ENCODE results near the gene CEACAM18.
"Not testable (repeated sequence)": the region's sequence is repeated elsewhere in the genome, so short reads cannot be mapped to it uniquely, and the experiment has no call there.

Gene CEACAM18

DNA sequence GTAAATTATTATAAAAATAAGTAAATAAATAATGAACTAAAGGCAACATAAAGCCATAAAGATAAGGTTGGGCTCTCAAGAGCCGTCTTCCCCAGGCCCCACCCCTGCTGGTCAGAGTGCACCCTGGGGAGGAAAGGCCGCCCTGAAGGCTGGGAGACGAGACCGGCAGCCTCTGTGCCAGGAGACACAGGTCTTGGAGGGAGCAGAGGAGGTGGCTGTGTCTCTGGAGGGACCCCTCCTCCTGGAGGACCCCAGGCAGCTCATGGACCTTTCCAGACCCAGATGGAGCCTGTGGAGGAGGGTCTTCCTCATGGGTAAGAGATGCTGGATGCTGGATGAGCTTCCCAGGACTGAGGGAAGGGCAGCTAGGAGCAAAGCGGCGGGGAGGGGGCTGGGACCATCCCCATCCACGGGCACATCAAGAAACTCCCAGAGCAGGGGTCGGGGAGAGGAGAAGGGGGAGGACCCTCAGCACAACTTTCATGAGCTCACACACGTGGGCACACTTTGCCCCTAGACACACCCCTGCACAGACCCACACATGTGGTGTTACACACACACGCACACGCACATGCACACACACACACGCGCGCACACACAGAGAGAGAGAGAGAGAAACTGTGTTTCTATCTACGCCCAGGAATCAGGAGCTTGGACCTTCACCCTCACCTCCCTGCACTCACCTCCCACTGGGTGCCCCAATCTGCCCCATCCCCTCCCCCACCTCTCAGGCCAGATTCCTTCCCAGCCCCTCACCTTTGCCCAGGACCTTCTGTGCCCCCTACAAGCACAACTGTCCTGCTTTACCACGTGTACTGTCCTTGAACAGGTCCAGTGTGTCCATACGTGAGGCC is at the start of gene CEACAM18:
Gene CEACAM18, plus strand, starts transcription at position 159 of the 854 bp plus-strand sequence.
- no peak for DNase-seq

DNA sequence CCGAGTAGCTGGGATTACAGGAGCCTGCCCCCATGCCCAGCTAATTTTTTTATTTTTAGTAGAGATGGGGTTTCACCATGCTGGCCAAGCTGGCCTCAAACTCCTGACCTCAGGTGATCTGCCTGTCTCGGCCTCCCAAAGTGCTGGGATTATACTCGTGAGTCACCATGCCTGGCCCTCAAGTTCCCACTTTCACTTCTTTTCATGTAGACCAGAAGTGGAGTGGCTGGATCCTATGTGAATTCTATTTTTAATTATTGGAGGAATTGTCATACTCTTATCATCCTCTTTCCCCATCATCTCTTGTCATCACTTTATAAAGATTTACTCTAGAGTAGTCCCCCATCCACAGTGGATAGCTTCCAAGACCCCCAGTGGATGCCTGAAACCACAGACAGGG is 48.1 kb upstream of the CEACAM18 start:
- DNase-seq: no peak

DNA sequence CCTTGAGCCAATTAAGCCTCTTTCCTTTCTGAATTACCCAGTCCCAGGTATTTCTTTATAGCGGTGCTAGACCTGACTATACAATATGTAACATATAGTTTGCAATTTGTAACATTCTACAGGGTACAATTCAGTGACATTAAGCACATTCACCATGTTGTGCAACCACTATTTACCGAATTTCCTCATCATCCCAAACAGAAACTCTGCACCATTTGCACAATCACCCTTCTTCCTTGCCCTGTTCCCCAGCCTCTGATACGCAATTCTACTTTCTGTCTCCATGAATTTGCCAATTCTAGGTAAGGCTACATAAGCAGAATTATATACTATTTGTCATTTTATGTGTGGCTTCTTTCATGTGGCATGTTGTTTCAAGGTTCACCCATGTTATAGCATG is 47.2 kb upstream of the CEACAM18 start:
- no peak for DNase-seq

DNA sequence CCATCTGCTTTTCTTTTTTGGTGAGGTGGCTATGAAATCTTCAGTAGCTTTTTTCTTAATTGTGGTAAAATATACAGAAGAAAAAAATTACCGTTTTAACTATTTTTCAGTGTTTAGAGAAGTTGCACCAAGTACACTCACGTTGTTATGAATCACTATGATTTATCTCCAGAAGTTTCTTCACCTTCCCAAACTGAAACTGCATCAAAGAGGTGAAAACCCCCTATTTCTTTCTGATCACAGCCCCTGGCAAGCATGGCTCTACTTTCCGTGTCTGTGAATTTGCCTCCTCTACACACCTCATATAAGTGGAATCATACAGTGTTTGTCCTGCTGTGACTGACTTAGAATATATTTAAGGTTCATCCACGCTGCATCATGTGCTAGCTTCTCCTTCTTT is 45.3 kb upstream of the CEACAM18 start:
- DNase-seq: no peak

DNA sequence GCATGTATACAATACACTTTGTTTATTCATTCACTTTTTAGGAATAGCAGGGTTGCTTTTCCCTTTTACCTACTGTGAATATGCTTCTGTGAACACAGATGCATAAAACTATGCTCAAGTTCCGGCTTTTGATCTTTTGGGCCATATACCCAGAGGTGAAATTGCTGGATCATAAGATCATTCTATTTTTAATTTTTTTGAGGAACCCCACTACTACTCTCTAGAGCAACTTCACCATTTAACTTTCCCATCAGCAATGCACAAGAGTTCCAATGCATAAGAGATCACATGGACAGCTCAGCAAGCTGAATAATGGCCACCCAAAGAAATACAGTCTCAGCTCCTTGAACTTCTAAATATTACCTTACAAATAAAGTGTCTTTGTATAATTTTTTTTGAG is 43.9 kb upstream of the CEACAM18 start:
- no peak for DNase-seq

DNA sequence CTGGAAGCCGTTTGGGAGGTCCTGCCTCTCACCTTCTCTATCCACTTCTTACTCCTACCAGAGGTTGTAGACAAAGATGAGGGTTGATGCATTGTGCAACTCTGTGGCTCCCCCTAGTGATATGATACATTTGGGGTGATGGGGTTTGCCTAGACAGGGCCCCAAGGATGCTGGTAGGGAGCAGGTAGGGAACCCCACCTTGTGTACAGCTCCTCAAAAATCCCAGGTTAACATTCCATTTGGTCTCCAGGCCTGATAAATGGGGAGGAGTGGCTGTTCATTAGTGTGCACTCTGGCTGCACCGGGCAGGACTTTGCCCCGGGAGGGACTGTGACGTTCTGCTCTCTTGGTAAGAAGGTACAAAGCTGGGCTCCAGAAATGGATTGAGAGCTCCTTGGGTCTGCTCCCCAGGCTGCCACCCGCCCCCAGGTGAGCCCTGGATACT is 39.3 kb upstream of the CEACAM18 start:
- no peak for DNase-seq

DNA sequence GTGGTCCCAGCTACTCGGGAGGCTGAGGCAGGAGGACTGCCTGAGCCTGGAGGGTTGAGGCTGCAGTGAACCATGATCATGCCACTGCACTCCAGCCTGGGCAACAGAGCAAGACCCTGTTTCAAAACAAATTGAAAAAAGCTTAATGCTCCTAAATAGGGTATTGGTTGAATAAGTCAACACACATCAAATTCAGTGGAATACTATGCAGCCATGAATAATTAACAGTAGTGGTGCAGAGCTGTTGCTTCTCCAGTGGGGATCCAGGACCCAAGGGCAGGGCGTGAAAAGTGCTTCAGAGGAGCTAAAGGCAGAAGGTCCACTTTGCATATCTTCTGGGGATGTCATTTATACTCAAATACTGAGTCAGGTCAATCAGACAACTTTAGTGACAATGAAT is 38.3 kb upstream of the CEACAM18 start:
- DNase-seq: no peak

DNA sequence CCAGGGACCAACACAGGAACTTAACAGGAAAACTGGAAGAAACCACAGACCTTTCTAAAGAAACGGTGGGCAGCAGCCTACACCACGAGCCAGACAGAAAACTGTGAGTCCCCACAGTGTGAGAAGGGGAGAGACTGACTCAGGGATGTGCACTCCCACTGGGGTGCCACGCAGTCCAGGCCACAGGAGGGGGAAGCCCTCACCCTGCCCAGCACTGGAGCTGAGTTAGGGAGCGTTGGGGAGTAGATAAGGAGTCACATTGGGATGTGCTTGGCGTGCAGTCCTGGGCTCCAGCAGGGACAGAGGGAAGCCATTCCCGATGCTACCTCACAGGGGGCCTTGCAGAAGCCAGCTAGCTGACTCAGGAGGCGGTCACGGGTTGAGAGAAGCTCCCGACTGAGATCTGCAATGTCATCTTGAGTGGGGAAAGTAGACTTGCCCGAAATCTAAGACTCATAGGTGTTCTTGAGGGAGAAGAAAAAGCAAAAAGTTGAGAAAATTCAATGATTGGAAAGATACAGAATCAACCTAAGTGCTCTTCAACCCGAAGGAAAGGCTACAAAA is 37.4 kb upstream of the CEACAM18 start:
- DNase-seq: no peak

DNA sequence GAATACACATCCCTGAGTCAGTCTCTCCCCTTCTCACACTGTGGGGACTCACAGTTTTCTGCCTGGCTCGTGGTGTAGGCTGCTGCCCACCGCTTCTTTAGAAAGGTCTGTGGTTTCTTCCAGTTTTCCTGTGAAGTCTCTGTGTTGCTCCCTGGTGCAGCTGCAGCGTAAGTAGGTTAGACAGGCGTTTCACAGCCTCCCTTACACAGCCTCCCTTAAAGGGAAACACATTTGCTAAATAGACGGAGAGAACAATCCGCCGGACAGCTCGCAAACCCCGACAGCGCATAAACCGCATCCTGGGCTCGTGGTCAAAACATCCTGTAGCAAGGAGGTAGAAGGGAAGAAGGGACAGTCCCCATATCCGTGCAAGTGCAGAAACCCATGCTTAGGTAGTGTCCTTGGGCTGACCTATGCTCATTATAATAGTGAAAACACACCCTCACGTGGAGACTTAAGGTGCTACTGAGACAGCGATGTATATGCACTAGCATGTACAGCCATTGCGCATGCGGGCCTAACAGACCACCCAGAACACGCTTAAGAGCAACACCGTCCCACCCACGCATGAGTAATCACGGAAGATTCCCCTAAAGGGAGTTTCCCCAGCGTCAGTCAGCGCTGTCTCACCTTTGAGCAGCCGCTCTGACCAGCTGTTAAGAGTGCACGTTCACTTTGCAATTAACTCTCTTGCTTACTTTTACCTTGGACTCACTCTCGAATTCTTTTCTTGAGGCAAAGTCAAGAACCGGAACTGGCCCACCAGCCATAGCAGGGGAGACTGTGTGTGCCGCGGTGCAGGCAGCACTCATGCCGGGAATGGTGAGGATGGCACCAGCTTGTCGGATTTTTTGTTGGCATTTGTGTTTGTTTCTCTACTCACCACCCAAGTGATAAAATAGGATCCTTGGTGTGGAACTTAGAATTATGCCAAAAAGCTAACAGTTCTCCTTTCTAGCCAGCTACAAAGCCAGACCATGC is 36.6 kb upstream of the CEACAM18 start:
- no peak for DNase-seq

DNA sequence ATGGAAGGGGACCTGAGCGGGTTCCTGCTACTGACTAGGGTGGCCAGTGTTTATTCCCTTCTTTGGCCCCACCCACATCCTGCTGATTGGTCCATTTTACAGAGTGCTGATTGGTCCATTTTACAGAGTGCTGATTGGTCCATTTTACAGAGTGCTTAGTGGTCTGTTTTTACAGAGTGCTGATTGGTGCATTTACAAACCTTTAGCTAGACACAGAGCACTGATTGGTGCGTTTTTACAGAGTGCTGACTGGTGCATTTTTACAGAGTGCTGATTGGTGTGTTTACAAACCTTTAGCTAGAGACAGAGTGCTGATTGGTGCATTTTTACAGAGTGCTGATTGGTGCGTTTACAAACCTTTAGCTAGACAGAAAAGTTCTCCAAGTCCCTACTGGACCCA is 30.8 kb upstream of the CEACAM18 start:
- not testable (repeated sequence) for DNase-seq

DNA sequence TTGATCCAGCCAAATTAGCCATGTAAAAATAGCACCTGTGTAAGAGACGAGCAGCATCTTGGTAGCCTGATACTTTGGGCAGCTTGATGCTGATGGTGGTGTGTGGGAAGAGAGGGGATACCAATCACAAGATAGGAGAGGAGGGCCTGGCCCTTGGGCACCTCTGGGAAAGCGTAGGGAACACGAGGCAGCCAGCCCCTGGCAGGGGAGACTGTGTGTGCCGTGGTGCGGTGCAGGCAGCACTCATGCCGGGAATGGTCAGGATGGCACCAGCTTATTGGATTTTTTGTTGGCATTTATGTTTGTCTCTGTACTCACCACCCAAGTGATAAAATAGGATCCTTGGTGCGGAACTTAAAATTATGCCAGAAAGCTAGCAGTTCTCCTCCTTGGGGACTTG is 30.3 kb upstream of the CEACAM18 start:
- DNase-seq: no peak

DNA sequence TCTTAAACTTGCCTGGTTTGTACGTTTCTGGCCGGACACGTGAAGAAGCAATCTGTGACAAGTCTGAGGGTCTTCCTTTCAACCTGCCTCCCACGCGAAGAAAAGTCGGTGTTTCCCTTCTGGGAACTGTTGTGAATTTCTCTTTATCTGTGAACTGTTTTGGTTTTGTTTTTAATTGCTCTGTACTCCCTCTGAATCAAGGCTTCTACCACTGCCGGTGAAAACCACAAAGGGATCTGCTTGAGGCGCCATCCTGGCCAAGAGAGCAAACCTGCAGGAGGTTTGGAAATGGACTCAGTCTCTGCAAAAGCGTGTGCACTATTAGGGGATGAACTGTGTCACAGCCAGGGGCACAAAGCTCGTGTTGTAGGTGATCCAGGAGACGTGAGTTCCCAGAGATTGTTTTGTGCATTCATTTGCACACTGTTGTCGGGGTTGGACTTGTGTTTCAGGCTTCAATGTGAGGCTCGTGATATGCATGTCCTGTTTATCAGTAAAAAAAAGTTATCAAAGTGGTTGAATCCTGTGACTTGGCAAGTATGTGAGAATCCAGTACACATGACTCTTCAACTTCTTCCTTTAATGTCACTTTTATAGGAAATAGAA is 29.8 kb upstream of the CEACAM18 start:
- DNase-seq: no peak

DNA sequence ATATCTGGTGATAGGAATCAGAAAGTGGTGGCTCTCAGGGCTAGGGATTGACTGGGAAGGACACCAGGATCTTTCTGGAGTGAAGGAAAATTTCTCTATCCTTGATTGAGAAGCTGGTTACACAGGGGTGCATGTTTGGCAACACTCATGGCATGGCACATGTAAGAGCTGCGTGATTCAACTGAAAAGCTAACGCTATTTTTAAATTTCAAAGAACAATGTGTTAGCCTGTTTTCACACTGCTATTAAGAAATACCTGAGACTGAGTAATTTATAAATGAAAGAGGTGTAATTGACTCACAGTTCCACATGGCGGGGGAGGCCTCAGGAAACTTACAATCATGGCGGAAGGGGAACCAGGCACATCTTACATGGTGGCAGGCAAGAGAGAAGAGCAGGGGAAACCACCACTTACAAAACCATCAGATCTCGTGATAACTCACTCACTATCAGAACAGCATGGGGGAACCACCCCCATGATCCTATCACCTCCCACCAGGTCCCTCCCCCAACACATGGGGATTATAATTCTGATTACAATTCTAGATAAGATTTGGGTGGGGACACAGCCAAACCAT is 27.5 kb upstream of the CEACAM18 start:
- DNase-seq: no peak

DNA sequence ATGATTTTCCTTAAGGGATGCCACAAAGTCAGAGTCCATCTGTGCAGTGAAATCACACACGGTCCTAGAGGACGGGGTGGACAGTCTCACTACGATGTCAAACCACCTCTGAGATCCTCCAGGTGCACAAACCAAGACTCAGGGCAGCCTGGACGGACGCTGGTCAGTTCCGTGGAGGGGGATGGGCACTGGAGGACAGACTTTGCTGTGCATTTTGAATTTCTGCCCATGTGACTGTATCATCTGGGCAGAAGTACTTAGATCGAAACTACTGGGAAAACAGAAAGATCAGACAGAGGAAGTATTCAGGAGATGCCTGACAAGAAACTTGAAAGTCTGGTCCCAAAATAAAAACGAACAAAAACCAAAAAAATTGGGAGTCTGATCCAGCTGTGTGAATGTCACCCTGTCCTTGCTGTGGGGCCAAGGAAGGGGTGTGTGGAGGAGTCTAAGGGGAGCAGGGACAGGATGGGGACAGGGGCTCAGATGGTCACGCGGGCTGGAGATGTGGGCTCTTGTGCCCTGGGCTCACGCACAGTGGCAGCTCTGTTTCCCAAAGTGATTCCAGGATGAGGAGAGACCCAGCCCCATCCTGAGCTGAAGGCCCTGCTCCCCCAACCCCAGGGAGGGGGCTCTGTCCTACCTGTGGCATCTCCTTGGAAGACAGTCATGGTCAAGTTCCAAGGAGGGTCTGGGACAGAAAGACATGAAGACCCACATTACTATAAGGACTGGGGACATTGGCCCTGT is 21.6 kb upstream of the CEACAM18 start:
- DNase-seq: no peak

DNA sequence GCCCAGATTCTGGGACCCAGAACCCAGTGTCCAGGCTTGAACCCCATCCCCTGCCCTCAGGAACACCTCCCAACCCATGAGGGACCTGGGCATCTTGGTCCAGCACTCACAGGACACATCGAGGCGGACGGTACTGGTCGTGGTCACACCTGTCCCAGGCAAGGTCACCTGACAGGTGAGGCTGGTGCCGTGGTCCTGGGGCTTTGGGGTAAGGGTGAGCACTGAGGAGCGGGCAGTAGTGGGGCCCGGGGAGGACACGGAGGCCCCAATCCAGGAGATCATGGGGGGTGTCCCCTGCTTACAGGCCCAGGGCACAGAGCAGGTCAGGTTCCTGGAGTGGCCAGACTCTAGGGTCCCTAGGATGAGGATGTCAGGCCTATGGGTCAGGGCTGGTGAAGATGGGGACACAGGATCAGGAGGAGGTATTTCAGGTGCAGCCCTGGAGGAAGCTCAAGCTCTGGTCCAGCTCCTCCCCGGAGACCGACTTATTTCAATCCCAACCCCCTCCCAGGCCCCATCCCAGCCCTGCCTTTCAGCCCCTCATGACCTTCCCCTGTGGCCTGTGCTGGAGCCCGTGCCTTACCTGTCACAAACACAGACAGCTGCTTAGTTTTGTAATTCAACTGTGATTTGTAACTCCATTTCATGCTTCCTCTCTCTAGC is 20.9 kb upstream of the CEACAM18 start:
- DNase-seq: no peak

DNA sequence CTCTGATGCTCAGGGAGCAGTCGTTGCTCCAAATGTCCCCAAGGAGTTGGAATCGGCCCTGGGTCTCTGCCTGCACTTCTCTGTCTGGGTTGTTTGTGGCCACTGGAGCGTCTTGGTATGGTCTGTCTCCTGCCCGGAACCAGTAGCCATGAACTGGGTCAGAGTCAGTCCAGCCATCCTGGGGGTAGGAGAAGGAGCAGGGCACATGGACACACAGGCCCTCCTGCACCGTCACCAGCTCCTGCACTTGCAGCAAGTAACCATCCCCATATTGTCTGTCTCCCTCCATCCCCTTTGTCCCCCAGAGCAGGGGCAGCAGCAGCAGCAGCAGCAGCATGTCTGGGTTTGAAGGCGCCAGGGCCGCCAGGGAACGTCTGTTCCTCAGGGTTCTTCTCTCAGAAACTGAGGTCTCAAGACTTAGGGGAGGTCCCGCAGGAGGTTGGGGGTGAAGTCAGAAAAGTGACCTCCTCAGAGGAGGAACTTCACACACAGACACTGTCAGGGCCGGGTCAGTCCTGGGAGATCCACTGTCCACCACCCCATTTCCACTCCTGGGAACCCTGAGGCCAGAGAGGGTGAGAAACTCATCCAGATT is 20.2 kb upstream of the CEACAM18 start, which contains the start of gene SIGLEC8:
Gene SIGLEC8, minus strand, starts transcription at position 404 of the 595 bp plus-strand sequence. Its CDS starts 67 bp downstream, at position 337.
- no peak for DNase-seq

DNA sequence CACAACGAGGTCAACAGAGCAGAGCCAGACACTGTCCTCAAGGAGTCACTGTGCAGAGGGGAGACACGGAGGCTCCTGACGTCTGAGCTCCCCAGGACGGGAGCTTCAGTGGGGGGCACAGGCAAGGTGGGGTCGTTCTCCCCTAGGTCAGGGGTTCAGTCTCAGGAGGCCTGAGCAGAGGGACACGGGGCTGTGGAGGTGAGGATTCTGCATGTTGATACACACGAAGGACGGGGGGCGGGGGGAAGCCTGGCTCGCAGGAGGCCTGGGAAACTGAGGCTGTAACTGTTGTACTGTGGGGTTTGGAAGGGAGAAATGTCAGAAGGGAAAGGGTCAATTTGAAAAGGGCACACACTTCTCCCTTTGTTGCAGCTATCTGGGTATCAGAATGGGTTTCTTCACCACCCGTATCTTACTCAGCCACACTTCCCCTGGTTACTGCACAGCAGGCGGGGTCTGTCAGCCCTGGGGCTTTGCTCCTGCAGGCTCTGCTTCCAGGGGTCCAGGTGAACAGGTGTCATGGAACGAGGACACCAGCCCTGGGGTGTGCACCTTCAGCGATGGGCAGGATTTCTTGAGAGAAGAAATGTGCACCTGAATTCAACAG is 19.3 kb upstream of the CEACAM18 start:
- DNase-seq: no peak

DNA sequence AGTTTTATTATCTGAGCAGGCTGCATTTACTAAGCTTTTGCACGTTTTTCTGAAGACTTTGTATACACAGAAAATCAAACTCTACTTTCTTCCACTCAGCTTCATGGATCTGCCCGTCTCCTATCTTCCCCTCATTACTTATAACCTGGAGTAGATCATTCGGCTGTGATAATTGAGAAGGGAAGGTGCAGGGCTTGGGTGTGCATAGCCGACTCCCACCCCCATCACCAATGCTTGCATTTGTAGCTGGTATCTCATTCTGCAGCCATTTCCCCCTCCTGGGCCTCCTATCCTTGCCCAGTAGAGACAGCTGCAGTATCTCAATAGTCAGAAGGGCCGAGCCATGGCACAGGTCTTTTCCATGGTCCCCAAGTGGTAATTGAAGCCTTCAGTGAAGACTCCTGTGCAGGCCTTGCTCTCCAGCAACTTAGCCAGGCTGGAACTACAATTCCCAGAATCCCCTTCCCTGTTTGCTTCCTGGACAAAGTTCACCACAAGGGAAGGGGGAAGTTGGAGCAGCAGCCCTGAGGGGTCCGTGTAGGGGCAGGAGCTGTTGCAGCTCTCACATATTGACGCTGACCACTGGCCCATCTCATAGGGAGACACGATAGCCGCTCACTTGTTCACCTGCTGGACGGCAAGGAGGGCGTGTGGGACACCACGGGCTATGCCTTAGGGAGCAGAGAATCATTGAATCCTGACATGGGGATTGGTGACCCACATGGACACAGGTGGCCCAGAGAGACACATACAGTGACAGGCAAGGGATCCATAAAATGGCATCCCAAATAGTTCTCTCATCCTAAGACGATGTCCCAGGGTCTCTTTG is 18.0 kb upstream of the CEACAM18 start:
- DNase-seq: no peak

DNA sequence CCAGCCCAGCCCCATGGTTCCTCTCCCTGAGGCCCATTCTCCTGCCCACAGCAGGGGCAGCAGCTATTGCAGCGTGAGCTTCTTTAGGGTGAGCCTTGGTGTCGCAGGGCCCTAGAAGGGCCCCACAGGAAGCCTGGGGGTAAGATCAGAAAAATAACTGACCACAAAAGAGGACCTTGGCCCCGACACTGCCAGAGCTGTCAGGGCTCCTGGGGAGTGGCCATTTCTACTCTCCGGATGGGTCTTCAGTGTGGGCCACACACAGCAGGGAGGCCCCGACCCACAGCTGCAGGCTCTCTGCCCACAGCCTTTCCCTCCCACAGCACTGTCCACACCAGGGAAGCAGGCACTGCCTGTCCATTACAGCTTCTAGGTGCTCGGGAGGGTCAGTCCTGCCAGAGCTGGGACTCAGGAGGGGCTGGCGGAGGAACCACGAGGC is 16.6 kb upstream of the CEACAM18 start:
- DNase-seq: no peak

Measured in fibroblast of skin of right biceps (primary cell).